ENCODE measurements around the gene RIMKLA.

DNA sequence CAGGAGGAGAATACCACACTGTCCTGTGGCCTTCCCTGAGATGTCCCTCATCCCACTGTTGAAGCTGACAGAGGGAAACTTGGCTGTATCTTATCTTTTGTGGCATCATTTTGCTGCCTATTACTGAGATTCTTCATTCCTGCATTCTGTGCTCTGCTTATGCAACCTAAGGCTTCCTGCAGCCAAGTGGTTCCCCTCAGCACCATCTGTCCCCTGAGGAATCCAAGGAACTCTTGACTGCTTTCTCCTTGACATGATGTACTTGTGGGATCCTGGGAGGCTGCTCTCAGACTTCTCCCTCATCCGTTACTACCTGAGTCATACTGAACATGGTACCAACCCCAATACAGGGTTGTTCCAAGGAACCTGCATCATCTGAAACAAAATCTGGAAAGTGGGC lies 21.1 kb upstream of the RIMKLA start:
- TF ChIP-seq, protein P1, sequence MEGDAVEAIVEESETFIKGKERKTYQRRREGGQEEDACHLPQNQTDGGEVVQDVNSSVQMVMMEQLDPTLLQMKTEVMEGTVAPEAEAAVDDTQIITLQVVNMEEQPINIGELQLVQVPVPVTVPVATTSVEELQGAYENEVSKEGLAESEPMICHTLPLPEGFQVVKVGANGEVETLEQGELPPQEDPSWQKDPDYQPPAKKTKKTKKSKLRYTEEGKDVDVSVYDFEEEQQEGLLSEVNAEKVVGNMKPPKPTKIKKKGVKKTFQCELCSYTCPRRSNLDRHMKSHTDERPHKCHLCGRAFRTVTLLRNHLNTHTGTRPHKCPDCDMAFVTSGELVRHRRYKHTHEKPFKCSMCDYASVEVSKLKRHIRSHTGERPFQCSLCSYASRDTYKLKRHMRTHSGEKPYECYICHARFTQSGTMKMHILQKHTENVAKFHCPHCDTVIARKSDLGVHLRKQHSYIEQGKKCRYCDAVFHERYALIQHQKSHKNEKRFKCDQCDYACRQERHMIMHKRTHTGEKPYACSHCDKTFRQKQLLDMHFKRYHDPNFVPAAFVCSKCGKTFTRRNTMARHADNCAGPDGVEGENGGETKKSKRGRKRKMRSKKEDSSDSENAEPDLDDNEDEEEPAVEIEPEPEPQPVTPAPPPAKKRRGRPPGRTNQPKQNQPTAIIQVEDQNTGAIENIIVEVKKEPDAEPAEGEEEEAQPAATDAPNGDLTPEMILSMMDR (IDR thresholded peaks at IDR 0.05; ENCODE audit: insufficient read depth, low read depth, low read length) = no peak
- no peak for TF ChIP-seq EZH2 (IDR thresholded peaks at IDR 0.05; ENCODE audit: insufficient read depth, low read length)
